Raji (cell line): Measurements from ENCODE around the gene PPP1R14C.

Experiments
- POLR2A ChIP-seq: IDR thresholded peaks from 2 replicates; pipeline ENCODE4 v1.6.1; 2011; ENCODE audit warnings: low read depth, low read length, control low read depth; ENCODE audit not compliant: insufficient read depth

The PPP1R14C gene

DNA sequence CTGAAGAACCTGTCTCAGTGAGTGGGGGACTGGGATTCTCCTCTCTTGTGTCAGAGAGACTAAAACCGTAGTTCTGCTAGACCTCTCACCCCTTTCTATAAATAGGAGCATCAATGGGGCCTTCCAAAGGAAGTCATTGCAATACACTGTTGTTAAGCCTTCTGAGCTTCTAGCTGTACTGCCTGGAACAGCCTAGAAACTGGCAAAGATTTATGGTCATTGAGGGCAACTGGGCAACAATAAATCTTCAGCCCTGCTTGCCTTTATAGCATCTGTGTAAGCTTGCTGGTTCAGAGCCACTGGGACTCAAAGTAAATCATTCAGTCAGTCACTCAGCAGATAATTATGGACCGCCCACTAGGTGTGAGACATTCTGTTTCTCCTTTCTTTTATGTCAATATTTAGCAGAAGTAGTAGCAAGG is 53.2 kb downstream of the PPP1R14C start:
- no peak for TF ChIP-seq POLR2A

DNA sequence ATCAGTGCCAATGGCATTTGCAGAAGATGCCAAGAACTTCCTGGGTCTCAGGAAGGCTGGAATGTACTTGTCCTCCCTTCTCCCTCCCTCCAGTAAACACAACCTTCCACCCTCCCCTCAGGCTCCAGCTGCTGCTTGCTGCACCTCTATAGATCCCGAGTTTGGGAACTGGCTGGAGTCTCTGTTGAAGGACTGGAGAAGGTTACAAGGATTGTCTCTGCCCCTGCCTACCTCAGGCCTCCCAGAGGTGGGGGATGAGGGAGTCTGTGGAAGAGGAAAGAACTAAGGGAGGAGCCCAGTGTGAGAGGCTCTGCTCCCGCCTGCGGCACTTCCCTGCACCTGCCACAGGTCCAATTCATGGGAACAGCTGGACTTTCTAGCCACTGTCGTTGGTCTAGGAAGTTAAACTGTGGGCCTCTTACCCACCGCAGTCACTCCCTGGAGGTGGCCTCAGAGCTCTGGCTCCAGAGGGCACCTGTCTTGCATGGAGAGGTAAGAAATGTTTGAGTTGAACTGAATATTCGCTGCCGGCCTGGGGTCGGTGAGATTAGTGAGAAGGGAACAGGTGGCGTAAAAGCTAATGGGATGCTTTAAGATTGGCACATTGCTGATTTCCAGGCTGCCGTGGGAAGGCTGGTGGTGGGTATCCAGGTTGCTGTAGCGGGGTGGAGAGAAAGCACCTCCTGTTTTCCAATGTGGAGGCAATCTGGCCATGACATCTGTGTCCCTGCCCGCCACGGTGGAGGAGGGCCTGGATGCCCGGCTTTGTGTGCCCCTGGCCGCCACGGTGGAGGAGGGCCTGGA is 54.3 kb downstream of the PPP1R14C start:
- no peak for TF ChIP-seq POLR2A

DNA sequence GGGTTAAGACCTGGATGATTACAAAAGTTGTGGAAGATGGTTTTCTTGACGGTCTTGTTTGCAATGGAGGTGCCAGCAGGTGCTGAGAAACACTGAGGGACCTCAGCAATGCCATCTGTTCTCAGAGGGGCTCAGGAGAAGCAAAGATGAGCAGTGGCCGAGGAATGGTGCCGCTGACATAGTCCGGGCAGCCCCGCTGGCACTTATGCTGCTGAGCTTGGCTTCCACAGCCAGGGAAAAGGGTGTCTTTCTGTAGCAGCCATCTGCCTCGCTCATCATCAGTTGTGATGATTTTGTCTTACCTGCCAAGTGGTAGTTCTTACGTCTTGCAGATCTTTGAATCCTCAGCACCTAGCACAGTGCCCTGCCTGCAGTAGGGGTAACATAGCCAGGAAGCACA is 55.7 kb downstream of the PPP1R14C start:
- no peak for TF ChIP-seq POLR2A

DNA sequence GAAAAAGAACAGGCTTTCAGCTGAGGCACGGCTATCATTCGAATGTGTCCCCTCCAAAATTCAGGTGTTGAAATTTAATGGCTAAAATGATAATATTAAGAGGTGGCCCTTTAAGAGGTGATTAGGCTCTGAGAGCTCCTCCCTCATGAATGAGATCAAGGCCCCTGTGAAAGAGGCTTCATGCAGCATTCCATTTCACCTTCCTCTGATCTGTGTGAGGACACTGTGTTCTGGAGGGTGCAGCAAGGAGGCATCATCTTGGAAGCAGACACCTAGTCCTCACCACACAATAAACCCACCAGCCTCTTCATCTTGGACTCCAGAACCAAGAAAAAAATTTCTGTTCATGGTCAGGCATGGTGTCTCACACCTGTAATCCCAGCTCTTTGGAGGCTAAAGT is 56.4 kb downstream of the PPP1R14C start:
- TF ChIP-seq POLR2A: no peak

DNA sequence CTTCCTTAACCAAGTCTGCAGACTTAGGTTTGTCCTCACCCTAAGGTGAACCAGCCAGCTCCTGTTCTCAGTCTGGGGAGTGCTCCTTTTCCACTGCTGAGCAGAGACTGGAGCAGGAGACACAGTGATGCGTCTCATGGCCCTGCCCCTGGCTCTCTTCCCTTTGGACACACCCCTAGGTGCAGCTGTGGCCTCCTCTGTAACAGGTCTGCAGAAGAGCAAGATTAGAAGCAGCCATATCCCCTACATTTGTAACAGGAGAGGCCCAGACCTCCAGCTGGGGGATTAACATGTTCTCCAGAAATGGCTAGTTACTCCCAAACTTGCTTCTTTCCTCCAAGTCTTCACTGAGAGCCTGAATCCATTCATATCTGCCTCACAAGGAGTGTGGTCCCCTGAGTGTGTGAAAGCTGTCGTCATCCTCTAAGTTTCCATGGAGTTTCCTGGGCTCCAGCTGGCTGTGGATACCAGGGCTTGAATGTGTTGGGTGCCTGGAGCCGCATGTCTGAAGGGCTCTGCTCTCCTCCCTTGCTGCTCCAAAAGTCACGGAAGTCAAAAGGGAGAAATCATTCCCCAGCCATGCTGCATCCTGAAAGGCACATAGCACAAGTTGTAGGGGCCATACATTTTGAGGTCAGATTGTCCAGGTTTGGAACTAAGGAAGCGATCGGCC is 57.7 kb downstream of the PPP1R14C start:
- TF ChIP-seq POLR2A: no peak

DNA sequence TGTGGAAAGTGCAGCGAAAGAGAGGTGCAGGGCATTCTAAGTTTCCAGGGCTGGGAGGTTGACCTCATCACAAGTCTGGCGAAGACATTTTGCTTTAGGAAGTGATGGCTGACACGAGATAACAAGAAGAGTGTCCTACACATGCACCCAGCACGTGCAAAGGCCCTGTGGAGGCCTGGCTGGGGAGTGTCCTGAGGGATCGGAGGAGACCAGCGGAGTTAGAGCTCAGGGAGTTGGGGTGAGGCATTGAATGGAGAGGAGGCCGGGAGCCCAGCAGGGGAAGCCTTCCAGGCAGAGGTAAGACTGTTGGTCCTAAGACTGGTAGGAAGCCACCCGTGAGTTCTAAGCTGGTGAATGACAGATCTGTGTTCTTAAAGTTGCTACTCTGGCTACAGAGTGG is 58.4 kb downstream of the PPP1R14C start:
- TF ChIP-seq POLR2A: no peak

DNA sequence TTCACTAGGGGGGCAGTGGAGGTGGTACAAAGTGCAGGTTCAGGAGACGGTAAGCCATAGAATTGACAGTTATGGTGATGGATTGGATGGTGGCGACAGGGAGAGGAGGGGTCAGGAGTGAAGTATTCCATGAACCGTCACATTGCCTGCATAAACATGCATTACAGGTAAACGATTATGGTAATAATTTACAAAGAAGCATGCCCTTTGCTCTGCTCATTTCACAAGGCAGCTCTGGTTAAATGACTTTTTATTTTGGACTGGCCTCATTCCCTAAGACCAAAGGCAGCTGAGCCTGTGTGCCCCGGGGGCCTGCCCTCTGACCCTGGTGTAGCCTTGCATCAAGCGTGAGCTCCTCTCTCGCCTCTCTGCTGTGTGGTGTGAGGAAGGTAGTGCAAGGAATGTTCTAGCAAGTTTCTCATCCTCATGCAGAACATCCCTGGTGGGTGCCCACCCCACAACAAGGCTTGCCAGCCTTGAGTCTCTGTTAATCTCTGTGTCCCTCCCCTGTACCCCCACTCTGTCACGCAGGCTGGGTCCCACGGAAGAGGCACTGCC is 59.0 kb downstream of the PPP1R14C start:
- no peak for TF ChIP-seq POLR2A

DNA sequence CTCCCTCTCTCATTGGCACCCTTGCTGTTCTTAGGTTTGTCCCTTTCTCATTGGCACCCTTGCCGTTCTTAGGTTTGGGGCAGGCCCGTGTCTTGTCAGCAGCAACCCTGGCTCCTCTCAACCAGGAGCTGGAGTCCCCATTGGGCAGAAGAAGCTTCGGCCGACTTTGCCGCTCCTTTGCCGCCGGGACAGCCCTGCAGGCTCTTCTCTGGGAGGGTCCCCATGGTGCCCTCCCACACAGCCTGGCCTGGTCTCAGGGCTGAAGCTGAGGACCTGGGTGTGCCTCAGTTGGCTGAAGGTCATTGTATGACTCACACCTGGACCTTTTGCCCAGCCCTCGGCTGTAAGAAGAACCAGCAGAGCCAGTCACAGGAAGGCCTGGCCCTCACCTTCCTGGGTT is 59.6 kb downstream of the PPP1R14C start:
- no peak for TF ChIP-seq POLR2A

DNA sequence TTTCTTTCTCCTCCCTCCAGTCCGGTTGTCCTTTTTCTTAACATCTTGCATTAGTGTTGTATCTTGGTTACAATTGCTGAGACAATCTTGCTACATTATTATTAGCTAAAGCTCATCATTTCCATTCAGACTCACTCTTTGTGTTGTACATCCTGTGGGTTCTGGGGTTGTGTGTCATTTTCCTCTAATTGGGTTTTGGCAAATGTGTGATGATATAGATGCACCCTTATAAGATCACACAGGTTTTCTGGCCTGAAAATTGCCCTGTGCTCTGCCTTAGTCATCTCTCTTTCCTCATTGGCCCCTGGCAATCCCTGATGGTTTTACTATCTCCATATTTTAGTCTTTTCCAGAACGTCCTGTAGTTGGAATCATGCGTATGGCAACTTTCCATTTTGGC is 60.1 kb downstream of the PPP1R14C start:
- no peak for TF ChIP-seq POLR2A

DNA sequence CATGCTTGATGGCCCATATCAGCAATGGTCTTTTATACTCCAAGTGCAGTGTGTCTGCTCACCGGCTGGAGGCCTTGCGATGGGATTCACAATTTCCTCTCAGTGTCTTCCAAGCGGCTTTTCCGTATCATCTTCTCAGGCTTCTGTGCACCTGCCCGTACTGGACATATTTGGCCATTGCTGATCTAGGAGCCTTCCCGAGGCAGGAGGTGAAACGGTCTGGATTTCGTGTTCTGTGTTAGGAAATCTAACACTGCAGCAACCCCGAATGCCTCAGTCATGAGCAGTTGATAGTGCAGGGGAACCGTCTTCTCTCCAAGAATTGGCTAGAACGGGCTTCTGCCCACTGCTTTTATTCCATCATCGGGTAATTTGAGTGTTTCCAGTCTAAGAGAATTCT is 60.5 kb downstream of the PPP1R14C start:
- TF ChIP-seq POLR2A: no peak

DNA sequence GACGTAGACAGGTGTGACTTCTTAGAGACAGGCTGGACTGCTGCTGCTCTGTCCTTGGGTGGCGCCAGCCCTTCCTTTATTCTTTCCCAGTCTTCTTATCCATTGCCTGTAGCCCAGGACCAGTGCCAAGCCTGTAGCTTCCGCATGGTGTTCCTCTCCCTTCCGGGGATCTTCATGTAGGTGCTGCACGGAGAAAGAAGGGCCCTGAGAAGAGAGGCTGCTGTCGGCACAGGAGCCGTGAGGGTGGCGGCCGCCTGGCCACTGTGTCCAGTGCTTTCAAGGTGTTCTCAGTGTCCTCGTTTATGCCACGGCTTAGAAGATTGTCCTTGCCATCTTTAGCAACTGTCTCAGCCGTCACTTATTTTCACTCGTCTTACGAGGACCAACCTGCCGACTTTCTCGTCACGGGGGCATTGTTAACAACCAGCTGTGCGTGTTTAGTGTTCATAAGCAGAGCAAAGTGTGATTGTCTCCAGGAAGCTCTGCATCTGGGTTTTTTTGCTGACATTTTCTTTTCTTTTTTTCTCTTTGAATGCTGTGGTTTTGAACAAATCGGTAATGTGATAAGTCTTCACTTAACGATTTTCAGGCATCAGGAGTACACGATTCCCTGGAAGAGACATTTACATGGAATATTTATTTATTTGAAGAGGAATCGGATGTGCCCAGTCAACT is 61.2 kb downstream of the PPP1R14C start:
- no peak for TF ChIP-seq POLR2A

DNA sequence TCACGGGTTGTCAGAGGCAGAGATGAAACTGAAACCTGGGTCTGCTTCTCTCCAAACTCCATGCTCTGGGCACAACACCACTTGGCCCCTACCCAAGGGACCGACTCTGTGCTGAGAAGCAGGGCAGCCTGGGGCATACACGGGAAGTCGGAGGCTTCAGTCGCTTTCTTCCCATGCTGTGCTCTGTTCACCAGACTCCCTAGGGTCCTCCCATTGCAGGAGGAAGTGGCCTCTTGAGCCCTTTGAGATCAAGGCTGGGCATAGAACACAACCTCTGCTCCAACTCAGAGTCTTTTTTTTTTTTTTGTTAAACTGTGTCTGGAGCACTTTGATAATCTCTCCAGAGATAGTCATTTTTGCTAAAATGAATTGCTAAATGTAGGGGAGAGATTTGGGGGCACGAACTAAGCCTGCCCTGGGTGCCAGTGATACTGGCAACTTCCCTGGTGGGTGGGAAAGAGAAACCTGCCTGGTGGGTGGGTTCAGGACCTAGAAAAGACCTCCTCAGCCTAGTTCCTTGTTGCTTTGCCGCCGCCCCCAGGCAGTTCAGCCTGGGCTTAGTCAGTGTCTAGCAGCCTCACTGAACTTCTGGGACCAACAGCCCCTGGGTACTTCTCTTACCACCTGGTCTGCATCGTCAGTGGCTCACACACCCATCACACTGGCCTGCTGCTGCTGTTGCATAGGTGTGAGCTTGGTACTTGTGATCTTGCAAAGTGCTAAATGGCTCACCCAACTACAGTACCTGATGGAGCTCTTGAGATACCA is 62.0 kb downstream of the PPP1R14C start:
- no peak for TF ChIP-seq POLR2A

DNA sequence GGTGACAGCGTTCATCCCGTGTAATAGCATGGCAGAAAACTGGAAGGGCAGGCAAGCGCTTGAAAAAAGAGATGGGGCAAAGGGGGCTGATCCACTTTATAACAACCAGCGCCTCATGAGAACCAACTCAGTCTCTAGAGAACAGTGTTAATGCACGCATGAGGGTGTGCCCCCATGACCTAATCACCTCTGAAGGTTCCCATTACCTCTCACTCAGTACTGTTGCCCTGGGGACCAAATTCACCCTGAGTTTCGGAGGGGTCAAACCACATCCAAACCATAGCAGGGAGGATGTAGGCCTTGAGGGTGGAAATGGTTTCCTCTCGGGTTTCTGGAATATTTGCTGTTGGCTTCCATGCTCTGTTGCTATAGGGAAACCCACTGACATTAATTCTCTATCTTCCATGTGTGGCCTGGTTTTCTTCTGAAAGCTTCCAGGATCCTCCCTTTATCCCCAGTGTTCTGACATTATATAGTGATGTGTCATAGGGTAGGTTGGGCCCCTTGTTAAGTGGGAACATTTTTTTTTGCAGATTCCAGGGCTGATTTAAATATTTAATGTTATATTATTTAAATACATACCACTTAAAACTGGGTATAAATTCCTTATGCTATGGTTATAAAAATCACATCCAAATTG is 65.2 kb downstream of the PPP1R14C start:
- no peak for TF ChIP-seq POLR2A

DNA sequence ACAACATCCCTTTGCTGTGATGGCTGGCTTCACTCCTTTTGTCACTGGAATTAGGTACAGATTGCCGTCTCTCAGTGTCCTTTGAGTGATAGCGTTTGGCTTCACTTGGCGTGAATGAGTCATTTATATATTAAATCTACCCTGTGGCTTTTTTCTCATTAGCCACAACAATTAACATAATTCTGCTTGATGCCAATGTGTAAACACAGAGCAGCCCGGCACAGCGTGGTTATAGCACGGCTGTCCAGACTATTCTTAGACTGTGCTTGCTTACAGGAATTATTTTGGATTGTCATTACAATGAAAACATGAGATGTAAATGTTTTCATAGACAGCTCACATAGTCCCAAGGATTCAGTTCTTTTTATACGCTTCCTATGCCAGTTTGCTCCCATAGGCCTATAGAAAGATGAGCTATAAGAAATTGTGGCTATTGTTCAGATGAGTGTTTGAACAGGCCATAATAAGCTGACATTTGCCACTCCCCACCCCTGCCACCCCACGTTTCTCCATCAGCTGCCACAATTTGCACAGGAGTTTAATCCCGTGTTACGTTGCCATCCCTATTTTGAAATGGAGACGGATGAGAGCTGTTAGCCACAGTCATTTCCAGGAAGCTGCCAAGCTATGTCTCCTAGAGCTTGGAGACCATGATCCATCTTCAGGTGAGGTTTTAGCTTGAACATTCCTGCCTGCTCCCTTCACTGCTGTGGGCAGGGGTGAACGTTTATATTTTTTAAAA is 65.9 kb downstream of the PPP1R14C start:
- no peak for TF ChIP-seq POLR2A

DNA sequence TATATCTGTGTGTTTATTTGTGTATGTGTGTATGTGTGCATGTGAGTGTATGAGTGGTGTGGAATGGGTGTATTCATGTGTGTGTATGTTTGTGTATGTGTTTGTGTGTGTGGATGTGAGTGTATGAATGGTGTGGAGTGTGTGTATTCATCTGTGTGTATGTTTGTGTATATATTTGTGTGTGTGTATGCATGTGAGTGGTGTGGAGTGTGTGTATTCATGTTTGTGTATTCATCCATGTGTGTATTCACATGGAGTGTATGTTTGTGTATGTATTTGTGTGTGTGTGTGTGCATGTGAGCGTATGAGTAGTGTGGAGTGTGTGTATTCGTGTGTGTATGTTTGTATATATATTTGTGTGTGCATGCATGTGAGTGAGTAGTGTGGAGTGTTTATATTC is 66.6 kb downstream of the PPP1R14C start:
- no peak for TF ChIP-seq POLR2A
